Nephron progenitor cell (in vitro differentiated cells): ENCODE results near the gene TMEM11.
A peak's percentile ranks its signal among the peaks of the same experiment; 100 is the strongest.

Experiments used
- DNase-seq: peaks from one replicate; pipeline ENCODE4 v3.0.0; 2021
- H3K27ac Mint-ChIP-seq: 2 replicates; pipeline ENCODE4 v1.8.0; 2021; ENCODE audit warnings: mild to moderate bottlenecking, moderate library complexity, mixed read lengths
- H3K27me3 Mint-ChIP-seq: 2 replicates; pipeline ENCODE4 v1.8.0; 2021; ENCODE audit warnings: mild to moderate bottlenecking, low read depth, mixed read lengths; ENCODE audit not compliant: poor library complexity
- H3K36me3 Mint-ChIP-seq: 2 replicates; pipeline ENCODE4 v1.8.0; 2021; ENCODE audit warnings: low read depth, mixed read lengths
- H3K4me1 Mint-ChIP-seq: 2 replicates; pipeline ENCODE4 v1.8.0; 2021; ENCODE audit warnings: mixed read lengths
- H3K4me3 Mint-ChIP-seq: 2 replicates; pipeline ENCODE4 v1.8.0; 2021; ENCODE audit warnings: mild to moderate bottlenecking, moderate library complexity, mixed read lengths
- H3K9me3 Mint-ChIP-seq: 2 replicates; pipeline ENCODE4 v1.8.0; 2021; ENCODE audit warnings: mild to moderate bottlenecking, moderate library complexity, mixed read lengths
- TF ChIP-seq, protein P1 (sequence below): fragments of 200-600 bp; sonication (generic); IDR thresholded peaks from 2 replicates; pipeline ENCODE4 v1.5.0; 2021; ENCODE audit warnings: antibody characterized with exemption

TMEM11 gene

DNA sequence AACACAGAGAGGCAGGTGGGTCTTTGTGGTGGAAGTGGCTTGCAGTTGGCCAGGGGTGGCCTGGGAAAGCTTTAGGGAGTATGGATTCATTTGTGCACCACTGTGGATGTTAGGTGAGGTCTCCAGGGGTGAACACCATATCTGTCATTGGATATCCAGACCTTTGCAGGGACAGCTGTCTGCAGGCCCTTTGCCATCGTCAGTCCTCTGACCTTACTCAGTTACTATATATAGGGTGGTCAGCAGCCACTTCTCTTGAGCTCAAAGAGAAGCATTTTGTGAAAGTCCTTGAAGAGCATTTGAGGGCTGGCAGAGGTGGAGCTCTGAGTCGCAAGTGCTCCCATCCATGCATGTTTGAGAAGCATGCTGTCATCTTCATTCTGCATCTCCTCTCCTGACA lies 40.4 kb downstream of the TMEM11 start:
- TF ChIP-seq, protein P1, sequence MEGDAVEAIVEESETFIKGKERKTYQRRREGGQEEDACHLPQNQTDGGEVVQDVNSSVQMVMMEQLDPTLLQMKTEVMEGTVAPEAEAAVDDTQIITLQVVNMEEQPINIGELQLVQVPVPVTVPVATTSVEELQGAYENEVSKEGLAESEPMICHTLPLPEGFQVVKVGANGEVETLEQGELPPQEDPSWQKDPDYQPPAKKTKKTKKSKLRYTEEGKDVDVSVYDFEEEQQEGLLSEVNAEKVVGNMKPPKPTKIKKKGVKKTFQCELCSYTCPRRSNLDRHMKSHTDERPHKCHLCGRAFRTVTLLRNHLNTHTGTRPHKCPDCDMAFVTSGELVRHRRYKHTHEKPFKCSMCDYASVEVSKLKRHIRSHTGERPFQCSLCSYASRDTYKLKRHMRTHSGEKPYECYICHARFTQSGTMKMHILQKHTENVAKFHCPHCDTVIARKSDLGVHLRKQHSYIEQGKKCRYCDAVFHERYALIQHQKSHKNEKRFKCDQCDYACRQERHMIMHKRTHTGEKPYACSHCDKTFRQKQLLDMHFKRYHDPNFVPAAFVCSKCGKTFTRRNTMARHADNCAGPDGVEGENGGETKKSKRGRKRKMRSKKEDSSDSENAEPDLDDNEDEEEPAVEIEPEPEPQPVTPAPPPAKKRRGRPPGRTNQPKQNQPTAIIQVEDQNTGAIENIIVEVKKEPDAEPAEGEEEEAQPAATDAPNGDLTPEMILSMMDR = no peak
- no peaks in the 10 kb centered on the region for H3K27me3 Mint-ChIP-seq
- no peak overlapping the region for H3K27ac Mint-ChIP-seq
- peaks cover 19% of the 10 kb centered on the region for H3K36me3 Mint-ChIP-seq
- no peak for DNase-seq
- no peak overlapping the region for H3K4me3 Mint-ChIP-seq
- H3K9me3 Mint-ChIP-seq = no peaks in the 10 kb centered on the region
- no peaks in the 10 kb centered on the region for H3K4me1 Mint-ChIP-seq

DNA sequence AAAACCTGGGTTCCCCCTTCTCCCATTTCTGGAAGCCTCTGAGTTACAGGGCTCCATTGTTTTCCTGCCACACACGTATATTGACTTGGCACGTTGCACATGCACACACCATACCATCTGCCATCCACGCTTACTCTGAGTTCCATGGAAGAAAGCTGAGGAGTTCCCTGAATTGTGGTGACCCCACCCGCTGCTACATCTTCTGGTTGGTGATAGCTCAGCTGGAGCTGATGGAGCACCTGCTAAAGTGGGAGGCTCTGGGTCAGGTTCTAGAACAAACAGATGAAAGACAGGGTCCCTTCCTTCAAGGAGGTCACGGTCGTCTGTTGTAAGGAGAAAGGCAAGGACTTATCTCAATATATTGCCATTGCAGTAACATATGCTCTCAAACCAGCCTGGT lies 41.1 kb downstream of the TMEM11 start:
- TF ChIP-seq, protein P1 = no peak
- Mint-ChIP-seq H3K27ac (no peak overlapping the region), H3K4me1 (no peaks in the 10 kb centered on the region), H3K36me3 (peaks cover 14% of the 10 kb centered on the region), H3K27me3 (no peaks in the 10 kb centered on the region), H3K4me3 (no peak overlapping the region), H3K9me3 (no peaks in the 10 kb centered on the region)
- no peak for DNase-seq

DNA sequence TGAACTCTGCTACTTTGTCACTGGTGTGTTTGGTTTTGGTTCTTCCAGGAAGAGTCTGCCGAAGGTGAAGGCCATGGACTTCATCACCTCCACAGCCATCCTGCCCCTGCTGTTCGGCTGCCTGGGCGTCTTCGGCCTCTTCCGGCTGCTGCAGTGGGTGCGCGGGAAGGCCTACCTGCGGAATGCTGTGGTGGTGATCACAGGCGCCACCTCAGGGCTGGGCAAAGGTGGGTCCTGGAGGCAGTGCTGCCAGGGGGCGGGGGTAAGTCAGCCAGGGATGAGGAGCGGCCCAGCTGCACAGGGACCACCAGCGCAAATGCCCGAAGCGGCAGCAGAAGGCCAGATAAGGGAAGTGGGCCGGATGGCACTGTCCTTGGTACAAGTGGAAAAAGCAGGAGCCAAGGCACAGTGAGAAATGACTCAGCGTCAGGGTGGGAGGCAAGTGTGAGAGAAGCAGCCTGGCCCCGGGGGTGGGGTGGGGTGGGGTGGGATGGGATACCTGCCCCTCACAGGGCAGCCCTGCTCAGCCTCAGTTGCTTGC lies 41.9 kb downstream of the TMEM11 start:
- DNase-seq = no peak
- Mint-ChIP-seq H3K27ac (no peak overlapping the region), H3K4me3 (no peak overlapping the region), H3K4me1 (no peaks in the 10 kb centered on the region), H3K9me3 (no peaks in the 10 kb centered on the region), H3K36me3 (peaks cover 14% of the 10 kb centered on the region), H3K27me3 (no peaks in the 10 kb centered on the region)
- TF ChIP-seq, protein P1 = no peak

DNA sequence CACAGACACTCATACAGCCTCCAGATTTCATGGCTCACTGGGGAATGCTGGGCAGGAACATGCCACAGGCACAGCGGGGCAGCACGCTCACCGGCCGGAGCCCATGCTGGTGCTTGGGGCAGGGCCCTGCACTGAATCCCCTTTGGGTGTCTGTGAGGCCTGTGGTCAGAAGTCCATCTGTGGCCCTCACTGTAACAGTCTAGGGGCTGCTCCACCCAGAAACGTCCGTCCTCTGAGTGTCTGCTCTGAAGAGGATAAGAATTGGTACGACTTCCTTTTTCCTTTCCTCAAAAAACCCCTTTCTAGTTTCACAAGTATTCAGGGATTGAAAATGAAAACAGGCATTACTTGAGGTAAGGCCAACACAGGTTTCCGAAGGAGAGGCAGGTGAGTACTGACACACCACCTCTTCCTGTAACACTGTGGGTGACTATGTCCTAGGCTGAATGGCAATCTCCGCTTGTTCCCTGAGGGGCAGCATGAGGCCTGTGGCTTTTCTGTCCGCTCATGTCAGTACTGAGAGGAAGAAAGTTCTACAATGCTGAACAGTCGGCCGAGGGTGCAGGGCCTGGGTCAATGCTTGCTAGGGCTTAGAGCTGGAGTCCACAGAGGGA lies 42.5 kb downstream of the TMEM11 start:
- no peak for DNase-seq

DNA sequence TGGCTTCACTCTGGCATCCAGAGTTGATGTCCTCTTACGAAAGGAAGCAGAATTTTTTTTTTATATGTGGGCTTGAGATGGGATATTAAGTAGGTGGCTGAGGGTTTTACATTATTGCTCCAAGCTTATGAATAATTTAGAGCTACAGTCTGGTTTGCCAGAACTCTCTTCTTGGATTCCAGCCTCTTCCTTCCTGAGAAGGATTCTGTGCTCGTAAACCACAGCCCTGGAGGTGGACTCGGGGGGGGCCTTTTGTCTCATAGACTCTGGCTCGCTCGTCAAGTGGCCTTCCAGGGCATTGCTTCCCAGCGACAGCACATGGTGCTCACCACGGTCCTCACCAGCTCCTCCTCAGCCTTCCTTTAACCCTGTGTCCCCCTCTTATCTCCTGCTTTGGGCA lies 43.2 kb downstream of the TMEM11 start:
- Mint-ChIP-seq H3K4me3 (no peak overlapping the region), H3K27me3 (no peaks in the 10 kb centered on the region), H3K4me1 (no peaks in the 10 kb centered on the region), H3K36me3 (peaks cover 14% of the 10 kb centered on the region), H3K27ac (peak overlapping the region; percentile 6), H3K9me3 (no peaks in the 10 kb centered on the region)
- DNase-seq = no peak
- TF ChIP-seq, protein P1 = no peak

More for the DNA sequence above, 42.5 kb downstream of the TMEM11 start:
- Mint-ChIP-seq H3K4me1 (no peaks in the 10 kb centered on the region), H3K27ac (peak overlapping the region; percentile 6), H3K4me3 (no peak overlapping the region), H3K27me3 (no peaks in the 10 kb centered on the region), H3K9me3 (no peaks in the 10 kb centered on the region), H3K36me3 (peaks cover 14% of the 10 kb centered on the region)
- TF ChIP-seq, protein P1 = no peak

- no peaks in the 10 kb centered on the region for H3K4me1 Mint-ChIP-seq
- H3K27me3 Mint-ChIP-seq = peaks cover under 1% of the 10 kb centered on the region
- no peak for DNase-seq
- H3K4me3 Mint-ChIP-seq = no peak overlapping the region
- TF ChIP-seq, protein P1 = no peak
- no peaks in the 10 kb centered on the region for H3K9me3 Mint-ChIP-seq
- no peak overlapping the region for H3K27ac Mint-ChIP-seq
- peaks cover 12% of the 10 kb centered on the region for H3K36me3 Mint-ChIP-seq
Measured at GRCh38 chr17:21169496-21169895, 44.5 kb downstream of the TMEM11 start.
